SU-DHL-6 (cell line): ENCODE measurements around the gene SEPTIN12.

ENCODE experiments used
- CTCF ChIP-seq: fragments of 200-600 bp; sonication (generic); IDR thresholded peaks from one replicate; pipeline ENCODE4 v1.5.1; 2017; ENCODE audit warnings: antibody characterized with exemption, mild to moderate bottlenecking, low read length, moderate library complexity; ENCODE audit not compliant: insufficient read depth, poor library complexity, severe bottlenecking
- EZH2phosphoT487 ChIP-seq: fragments of 200-600 bp; sonication (generic), shearing (Covaris generic); conservative IDR thresholded peaks from 2 replicates; pipeline ENCODE4 v1.6.1; 2018; ENCODE audit warnings: mild to moderate bottlenecking, antibody characterized with exemption, low read length, moderate library complexity, mixed read lengths

DNA sequence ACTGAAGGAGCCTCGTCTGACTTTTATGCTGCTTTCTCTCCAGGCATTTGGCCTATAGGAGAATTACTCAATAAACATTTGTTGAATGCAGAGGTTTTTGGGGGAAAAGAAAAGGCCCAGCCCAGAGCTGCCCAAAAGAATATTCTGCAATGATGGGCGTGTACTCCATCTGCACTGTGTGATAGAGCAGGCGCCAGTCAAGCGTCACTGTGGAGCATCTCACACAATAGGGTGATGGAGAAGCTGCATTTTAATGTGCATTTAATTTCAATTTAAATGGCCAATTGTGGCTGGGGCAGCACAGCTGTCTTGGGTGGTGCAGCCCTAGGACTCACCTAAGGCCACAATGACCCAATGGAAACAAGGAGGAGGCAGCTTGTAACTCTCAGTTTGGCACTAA lies 38.4 kb upstream of the SEPTIN12 start:
- TF ChIP-seq CTCF (no peak), EZH2phosphoT487 (no peak)
